ENCODE data around the gene PRPH2.
"Not testable (repeated sequence)": the region's sequence is repeated elsewhere in the genome, so short reads cannot be mapped to it uniquely, and the experiment has no call there.

Gene PRPH2

GRCh38 chr6:42742116-42742894 lies 19.9 kb upstream of the PRPH2 start:
- DNase-seq (ENCODE audit: low spot score): peak; percentile 48

DNA sequence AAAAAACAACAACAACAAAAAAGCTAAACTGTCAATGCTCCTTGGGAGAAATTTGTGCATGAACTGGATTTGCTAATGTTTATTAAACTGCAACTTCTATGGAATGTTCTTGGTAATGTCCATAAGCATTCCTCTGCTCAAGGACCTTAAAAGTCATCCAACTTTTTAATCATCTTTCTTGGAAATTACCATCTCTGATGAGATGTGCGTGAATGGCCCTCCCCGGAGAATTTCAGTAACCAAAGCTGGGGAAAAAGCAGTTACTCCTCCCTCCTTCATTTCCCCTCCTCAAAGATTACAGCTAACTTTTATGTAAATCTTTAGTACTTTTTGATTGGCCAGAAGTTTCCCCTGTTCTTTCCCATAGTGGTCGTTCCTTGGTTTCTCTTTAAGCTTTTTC lies 18.3 kb upstream of the PRPH2 start:
- no peak for DNase-seq (ENCODE audit: low spot score)

- DNase-seq (ENCODE audit: low spot score): no peak
Measured at GRCh38 chr6:42735976-42736375, 13.6 kb upstream of the PRPH2 start.

DNA sequence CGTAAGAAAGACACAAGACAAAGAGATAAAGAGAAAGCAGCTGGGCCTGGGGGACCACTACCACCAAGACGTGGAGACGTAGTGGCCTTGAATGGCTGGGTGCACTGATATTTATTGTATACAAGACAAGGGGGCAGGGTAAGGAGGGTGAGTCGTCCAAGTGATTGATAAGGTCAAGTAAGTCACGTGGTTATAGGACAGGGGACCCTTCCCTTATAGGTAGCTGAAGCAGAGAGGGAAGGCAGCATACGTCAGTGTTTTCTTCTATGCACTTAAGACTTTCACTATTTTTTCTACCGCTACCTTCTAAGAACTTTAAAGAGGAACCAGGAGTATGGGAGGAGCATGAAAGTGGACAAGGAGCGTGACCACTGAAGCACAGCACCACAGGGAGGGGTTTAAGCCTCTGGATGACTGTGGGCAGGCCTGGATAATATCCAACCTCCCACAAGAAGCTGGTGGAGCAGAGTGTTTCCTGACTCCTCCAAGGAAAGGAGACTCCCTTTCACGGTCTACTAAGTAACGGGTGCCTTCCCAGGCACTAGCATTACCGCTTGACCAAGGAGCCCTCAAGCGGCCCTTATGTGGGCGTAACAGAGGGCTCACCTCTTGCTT lies 11.6 kb upstream of the PRPH2 start:
- not testable (repeated sequence) for DNase-seq (ENCODE audit: low spot score)

DNA sequence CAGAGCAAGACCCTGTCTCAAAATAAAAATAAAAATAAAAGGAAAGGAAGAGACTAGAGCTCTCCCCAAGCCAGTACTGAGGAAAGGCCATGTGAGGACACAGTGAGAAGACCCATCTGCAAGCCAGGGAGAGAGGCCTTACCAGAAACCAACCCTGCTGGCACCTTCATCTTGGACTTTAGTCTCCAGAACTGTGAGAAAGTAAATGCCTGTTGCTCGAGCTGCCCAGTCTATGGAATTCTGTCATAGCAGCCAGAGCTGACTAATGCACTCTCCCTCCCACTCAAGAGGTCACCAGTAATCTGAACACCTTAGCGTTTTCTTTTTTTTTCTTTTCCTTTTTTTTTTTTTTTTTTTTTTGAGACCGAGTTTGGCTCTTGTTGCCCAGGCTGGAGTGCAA lies 7.3 kb upstream of the PRPH2 start:
- no peak for DNase-seq (ENCODE audit: low spot score)

GRCh38 chr6:42727627-42728026 lies 5.2 kb upstream of the PRPH2 start:
- no peak for DNase-seq (ENCODE audit: low spot score)

- DNase-seq (ENCODE audit: low spot score): no peak
Measured at GRCh38 chr6:42727087-42727611, 4.8 kb upstream of the PRPH2 start.

DNA sequence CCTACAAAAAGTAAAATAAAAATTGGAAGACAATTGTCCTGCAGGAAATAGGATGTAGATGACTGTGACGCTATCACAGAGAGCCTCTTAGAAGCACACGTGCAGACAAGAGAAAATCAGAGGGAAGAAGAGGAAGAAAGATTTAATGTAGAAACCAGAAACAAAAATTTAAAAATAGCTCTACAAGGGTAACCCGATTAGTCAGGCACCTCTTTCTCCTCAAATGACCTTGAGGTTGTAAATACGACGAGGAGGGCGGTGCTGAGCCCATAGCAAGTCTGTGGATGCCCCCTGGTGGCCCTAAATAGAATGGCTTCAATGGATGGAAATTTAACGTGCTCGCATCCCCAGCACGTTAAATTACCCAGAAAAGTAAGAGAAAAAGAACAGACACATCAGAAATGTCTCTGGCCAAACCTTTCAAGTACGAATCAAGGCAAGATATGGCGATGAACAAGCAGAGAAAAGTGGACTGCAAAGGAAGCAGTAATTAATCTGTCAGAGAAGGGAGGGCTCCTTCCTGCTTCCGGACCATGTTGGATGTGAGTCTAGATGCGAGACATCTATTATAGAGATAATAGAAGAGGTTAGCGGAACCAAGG lies 4.2 kb upstream of the PRPH2 start:
- DNase-seq (ENCODE audit: low spot score): peak; percentile 79

DNA sequence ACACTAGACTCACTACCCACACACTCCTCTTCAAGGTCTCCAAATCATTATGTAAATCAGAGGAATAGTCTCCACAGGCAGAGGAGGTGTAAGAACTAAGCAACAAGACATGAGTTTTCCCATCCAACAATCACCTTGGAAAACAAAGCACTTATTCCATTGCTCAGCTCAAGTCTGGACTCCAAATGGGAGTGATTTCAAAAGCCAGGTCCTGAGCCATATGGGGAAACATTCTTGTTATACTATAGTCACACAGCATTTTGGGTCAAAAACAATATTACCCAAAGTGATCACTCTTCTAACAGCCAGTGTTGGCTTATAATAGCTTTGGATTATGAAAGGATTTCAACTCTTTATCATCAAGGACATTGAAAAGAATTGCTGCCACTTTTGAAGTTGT lies 3.6 kb upstream of the PRPH2 start:
- no peak for DNase-seq (ENCODE audit: low spot score)

- DNase-seq (ENCODE audit: low spot score): no peak
Measured at GRCh38 chr6:42724825-42725224, 2.4 kb upstream of the PRPH2 start.

- DNase-seq (ENCODE audit: low spot score): no peak
Measured at GRCh38 chr6:42720739-42721138, 1.7 kb downstream of the PRPH2 start.

DNA sequence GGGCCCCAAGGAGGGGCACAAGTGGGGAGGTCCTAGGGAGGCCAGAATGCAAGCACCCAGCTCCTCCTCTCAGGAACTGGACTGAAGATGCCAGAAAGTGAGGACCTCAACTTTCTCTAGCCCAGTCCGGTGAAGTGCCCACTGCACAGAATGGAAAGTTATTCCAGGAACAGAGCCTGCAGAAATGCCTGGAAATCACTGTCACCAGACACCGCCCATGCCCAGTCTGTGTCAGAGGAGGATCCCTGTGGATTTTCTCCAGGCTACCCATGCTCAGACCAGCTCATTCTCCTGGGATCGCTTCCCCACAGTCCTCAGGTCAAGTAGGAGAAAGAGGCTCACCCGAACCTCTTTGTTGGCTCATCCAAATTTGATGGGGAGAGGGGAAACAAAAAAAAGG lies 6.5 kb downstream of the PRPH2 start:
- no peak for DNase-seq (ENCODE audit: low spot score)

DNA sequence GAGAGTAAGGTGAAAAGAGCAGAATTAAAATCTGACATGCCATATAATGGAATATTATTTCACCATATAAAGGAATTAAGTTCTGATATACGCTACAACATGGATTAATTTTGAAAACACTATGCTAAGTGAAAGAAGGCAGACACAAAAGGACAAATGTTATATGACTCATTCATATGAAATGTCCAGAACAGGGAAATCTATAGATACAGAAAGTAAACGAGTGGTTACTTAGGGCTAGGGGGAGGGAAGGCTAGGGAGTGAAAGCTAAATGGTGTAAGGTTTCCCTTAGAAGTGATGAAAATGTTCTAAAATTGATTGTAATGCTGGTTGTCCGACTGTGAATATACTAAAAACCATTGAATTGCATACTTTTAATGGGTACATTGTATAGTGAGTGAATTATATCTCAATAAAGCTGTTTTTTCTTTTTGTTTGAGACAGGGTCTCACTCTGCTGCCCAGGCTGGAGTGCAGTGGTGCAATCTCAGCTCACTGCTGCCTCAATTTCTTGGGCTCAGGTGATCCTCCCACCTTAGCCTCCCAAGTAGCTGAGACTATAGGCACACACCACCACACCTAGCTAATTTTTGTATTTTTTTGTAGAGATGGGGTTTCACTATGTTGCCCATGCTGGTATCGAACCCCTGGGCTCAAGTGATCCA lies 8.2 kb downstream of the PRPH2 start:
- DNase-seq (ENCODE audit: low spot score): peak; percentile 38

- DNase-seq (ENCODE audit: low spot score): no peak
Measured at GRCh38 chr6:42711930-42712329, 10.5 kb downstream of the PRPH2 start.

GRCh38 chr6:42710316-42710715 lies 12.1 kb downstream of the PRPH2 start:
- peak; percentile 47 for DNase-seq (ENCODE audit: low spot score)

DNA sequence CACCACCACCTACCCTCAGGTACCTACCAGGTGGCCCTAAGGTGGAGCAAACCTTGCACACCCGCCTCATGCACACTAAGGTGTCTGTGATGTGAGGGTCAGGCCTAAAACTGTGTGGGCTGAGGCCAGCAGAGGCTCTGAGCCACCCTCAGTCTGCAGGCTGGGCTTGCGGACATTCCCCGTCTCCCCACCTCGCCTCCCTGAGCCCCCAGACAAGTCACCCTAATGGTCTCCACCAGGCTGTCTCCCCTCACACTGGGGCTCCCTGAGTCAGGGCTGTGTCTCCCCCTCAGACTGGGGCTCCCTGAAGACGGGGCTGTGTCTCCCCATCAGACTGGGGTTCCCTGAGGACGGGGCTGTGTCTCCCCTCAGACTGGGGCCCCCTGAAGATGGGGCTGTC lies 12.5 kb downstream of the PRPH2 start:
- DNase-seq (ENCODE audit: low spot score): no peak

- DNase-seq (ENCODE audit: low spot score): no peak
Measured at GRCh38 chr6:42708096-42708495, 14.3 kb downstream of the PRPH2 start.

DNA sequence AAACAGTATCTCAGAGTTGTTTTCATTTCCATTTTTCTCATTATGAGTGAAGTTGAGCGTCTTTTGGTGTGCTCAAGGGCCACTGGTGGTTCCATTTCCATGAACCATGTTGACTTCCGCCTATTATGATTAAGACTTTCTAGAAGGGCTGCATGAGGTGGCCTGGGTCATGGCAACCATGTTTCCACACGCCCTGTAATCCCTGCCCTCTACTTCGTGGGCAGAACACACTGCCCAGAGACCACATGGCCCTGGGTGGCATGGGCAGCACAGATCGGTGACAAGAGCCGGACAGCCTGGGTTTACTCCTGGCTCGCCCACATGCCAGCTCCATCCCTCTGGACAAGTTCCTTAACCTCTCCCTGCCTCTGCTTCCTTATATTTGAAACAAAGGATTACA lies 14.8 kb downstream of the PRPH2 start:
- DNase-seq (ENCODE audit: low spot score): no peak

GRCh38 chr6:42704937-42705374 lies 17.4 kb downstream of the PRPH2 start:
- no peak for DNase-seq (ENCODE audit: low spot score)

GRCh38 chr6:42704251-42704936 lies 18.0 kb downstream of the PRPH2 start:
- DNase-seq (ENCODE audit: low spot score): no peak

GRCh38 chr6:42702786-42703185 lies 19.6 kb downstream of the PRPH2 start:
- not testable (repeated sequence) for DNase-seq (ENCODE audit: low spot score)

GRCh38 chr6:42702200-42702599 lies 20.2 kb downstream of the PRPH2 start:
- peak; percentile 61 for DNase-seq (ENCODE audit: low spot score)
